ENCODE measurements around the gene PPP2R3C.
"Not testable (repeated sequence)": the region's sequence is repeated elsewhere in the genome, so short reads cannot be mapped to it uniquely, and the experiment has no call there.

Gene PPP2R3C

DNA sequence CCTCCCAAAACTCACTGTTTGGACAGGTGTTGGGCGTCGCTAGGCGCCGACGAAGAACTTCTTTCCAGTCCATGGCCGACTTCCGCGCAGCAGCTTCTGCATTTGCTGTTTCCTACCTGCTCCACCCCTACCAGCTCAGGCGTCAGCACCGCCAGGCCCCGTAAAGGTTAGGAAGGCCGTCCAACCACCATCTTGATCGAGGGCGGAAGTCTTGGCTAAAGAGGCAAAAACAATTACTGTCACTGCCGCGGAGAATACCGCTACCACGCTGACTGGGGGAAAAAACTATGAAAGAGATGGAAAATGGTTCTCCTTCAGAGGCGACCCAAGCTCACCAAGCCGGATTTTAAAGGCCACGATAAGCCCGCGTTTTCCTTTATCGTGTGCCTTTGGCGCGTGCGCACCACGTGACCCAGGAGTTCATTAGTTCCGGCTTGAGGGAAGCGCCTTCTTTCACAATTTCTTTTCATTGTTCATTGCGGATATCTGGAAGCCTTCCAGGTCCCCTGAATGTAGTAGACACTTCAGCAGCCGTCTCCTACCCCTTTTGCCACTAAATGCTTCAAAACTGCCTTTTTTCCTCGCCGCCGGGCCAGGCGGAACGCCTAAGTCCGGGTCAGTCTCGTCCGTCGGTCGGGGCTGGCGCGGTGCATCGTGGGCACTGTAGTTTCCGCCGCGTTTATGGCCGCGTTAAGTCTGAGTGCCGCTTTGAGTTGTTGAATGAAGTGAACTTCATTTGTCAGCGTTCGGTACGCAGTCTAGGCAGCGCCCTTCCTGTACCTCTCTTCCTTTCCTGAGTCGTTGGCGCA is at the start of gene PPP2R3C, which contains the start of gene PRORP:
TSS of gene PPP2R3C (minus strand) at position 104 of the 809 bp plus-strand sequence. CDS start at position 73, 31 bp downstream.
TSS of gene PRORP (plus strand) at position 666 of the 809 bp plus-strand sequence. CDS start 694 bp downstream, outside the sequence.
- Histone ChIP-seq H3K9me3 (ENCODE audit: low read length) (peaks cover under 1% of the 10 kb centered on the region), H2AFZ (ENCODE audit: low read depth, low read length) (peak within 1 kb of the TSS; percentile 91), H3K27me3 (ENCODE audit: insufficient read depth, low read length) (no peaks in the 10 kb centered on the region), H3K36me3 (ENCODE audit: insufficient read depth, low read length) (peaks cover 15% of the 10 kb centered on the region), H3K4me3 (ENCODE audit: low read length) (peak within 1 kb of the TSS; percentile 87), H3K4me1 (ENCODE audit: insufficient read depth, low read length) (peaks cover 15% of the 10 kb centered on the region)

DNA sequence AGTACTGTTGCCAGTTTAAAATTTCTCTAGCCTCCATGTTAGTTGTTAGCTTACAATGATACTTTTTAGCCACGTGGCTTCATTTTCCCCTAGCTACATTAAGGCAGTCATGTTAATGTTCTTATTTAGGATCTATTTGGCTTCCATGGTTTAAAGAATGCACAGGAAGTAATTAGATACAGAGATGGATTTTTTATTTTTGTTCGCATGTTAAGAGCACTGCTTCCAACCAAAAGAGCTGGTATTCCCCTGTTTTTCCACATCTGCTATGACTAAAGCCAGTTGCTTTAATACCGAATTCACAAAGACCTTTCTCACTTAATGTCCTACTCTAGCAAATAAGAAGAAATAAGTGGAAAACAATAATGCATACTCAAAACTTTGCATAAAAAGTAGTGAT is 45.7 kb upstream of the PPP2R3C start:
- no peaks in the 10 kb centered on the region for H3K27me3 ChIP-seq (ENCODE audit: insufficient read depth, low read length)
- H3K36me3 ChIP-seq (ENCODE audit: insufficient read depth, low read length) = peaks cover 5% of the 10 kb centered on the region
- H2AFZ ChIP-seq (ENCODE audit: low read depth, low read length) = no peak overlapping the region
- no peaks in the 10 kb centered on the region for H3K9me3 ChIP-seq (ENCODE audit: low read length)
- no peaks in the 10 kb centered on the region for H3K4me1 ChIP-seq (ENCODE audit: insufficient read depth, low read length)
- no peak overlapping the region for H3K4me3 ChIP-seq (ENCODE audit: low read length)

DNA sequence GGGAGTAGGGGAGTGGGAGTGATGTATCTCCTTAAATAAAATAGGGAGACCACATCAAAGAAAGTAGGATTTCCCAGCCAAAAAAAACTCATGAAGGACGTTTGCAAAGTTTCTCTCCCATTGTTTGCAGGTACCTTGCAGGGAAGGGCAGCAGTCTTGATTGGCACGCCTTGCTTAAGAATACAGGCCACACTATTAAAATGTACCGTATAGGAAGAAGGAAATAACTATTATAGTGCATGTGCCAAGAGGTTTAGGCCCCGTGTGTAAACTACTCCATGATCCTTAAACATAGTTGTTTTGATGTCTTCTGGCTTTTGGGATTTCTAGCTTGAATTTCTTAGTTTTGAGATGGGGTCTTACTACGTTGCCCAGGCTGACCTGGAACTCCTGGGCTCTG is 43.1 kb upstream of the PPP2R3C start:
- Histone ChIP-seq H2AFZ (ENCODE audit: low read depth, low read length) (no peak overlapping the region), H3K36me3 (ENCODE audit: insufficient read depth, low read length) (peaks cover 7% of the 10 kb centered on the region), H3K4me3 (ENCODE audit: low read length) (no peak overlapping the region), H3K4me1 (ENCODE audit: insufficient read depth, low read length) (no peaks in the 10 kb centered on the region), H3K27me3 (ENCODE audit: insufficient read depth, low read length) (no peaks in the 10 kb centered on the region), H3K9me3 (ENCODE audit: low read length) (no peaks in the 10 kb centered on the region)

DNA sequence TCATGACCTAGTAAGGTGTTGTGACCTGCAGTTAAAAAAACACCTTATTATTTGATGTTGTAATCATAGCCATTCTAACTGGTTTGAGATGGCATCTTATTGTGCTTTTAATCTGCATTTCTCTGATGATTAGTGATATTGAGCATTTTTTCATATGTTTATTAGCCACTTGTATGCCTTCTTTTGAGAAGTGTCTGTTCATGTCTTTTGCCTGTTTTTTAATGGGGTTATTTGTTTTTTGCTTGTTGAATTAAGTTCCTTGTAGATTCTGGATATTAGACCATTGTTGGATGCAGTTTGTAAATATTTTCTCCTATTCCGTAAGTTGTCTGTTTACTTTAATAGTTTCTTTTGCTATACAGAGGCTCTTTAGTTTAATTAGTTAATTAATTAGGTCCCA is 41.6 kb upstream of the PPP2R3C start:
- H3K4me3 ChIP-seq (ENCODE audit: low read length) = no peak overlapping the region
- H3K9me3 ChIP-seq (ENCODE audit: low read length) = no peaks in the 10 kb centered on the region
- H3K36me3 ChIP-seq (ENCODE audit: insufficient read depth, low read length) = peaks cover 16% of the 10 kb centered on the region
- no peaks in the 10 kb centered on the region for H3K27me3 ChIP-seq (ENCODE audit: insufficient read depth, low read length)
- no peak overlapping the region for H2AFZ ChIP-seq (ENCODE audit: low read depth, low read length)
- H3K4me1 ChIP-seq (ENCODE audit: insufficient read depth, low read length) = no peaks in the 10 kb centered on the region

DNA sequence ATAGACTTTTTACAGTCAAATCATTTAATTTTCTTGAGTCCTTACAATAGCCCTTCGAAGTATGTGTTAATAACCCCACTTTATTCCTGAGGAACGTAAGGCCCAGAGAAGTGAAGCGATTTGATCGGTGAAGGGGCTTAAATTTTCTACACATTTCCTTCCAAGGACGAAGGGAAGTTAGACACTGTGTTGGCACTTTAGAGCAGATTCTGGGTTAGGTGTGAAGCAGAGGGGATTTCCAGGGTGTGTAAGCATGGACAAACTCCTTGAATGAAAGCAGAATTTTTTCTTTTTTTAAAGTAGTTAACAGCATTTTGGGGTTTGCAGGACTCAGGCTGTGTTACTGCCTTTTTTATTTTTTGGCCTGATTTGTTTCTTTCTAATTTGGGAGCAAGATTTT is 39.4 kb upstream of the PPP2R3C start:
- Histone ChIP-seq H3K4me3 (ENCODE audit: low read length) (no peak overlapping the region), H3K27me3 (ENCODE audit: insufficient read depth, low read length) (no peaks in the 10 kb centered on the region), H3K36me3 (ENCODE audit: insufficient read depth, low read length) (peaks cover 12% of the 10 kb centered on the region), H3K4me1 (ENCODE audit: insufficient read depth, low read length) (no peaks in the 10 kb centered on the region), H2AFZ (ENCODE audit: low read depth, low read length) (no peak overlapping the region), H3K9me3 (ENCODE audit: low read length) (no peaks in the 10 kb centered on the region)

DNA sequence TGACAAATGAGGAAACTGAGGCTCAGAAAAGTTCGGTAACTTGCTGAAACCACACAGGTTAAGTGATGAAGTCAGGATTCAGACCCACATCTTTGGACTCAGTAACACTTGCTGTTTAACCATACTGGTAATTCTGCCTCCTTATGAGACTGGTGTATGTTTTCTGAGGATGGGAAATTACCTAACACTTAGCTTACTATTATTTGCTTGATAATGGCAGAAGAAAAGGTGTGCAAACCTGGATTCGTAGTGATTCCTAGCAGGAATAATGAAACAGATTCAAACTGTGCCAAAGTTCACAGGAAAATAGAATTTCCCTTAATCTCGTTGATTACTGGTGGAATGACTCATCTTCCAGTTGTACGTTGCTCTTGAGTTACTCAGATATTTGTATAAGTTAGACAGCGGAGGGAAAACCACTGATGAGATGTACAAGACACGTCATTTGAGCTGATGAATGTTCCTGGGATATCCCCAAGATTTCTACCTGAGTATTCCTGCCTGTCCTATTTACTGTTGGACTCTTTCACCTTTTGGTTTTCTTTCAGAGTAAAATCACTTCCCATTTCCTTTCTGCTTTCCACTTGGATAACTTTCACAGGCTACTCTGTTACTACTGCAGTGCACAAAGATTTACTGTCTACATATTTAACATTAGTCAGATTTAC is 38.1 kb upstream of the PPP2R3C start:
- no peaks in the 10 kb centered on the region for H3K27me3 ChIP-seq (ENCODE audit: insufficient read depth, low read length)

DNA sequence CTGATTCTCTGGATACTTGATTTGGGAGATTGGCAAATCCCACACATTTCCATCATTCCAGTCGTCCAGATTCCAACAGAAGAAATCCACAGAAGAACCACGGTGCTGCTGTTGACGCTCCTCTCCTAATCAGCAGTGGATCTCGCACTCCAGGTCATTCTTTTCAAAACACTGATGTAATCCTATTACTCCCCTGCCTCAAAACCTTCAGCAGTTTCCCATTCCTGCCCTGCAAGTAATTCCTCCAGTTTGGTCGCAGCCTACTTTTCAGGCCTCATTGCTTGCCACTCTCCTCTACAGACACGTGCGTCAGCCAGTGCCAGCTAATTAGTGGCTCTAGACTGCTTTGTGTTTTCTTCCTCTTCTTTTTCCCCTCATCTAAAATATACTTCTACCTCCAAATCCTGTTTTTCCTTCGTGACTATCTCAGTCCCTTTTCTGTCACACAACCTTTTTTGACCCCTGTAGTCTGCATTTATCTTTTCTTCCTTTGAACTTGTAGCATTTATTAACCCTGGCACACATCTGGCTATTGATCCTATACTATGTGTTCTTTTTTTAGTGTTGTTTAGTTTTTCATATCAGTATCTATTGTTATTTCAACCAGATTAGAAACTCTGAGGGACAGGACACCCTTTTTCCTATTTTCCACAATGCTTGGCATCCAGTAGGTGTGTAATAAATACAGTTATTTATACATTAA is 37.3 kb upstream of the PPP2R3C start:
- H3K36me3 ChIP-seq (ENCODE audit: insufficient read depth, low read length) = peaks cover 12% of the 10 kb centered on the region
- no peaks in the 10 kb centered on the region for H3K9me3 ChIP-seq (ENCODE audit: low read length)
- no peaks in the 10 kb centered on the region for H3K4me1 ChIP-seq (ENCODE audit: insufficient read depth, low read length)
- no peaks in the 10 kb centered on the region for H3K27me3 ChIP-seq (ENCODE audit: insufficient read depth, low read length)
- no peak overlapping the region for H2AFZ ChIP-seq (ENCODE audit: low read depth, low read length)
- H3K4me3 ChIP-seq (ENCODE audit: low read length) = no peak overlapping the region

More for the DNA sequence above, 38.1 kb upstream of the PPP2R3C start:
- Histone ChIP-seq H2AFZ (ENCODE audit: low read depth, low read length) (no peak overlapping the region), H3K4me1 (ENCODE audit: insufficient read depth, low read length) (no peaks in the 10 kb centered on the region), H3K9me3 (ENCODE audit: low read length) (no peaks in the 10 kb centered on the region), H3K4me3 (ENCODE audit: low read length) (no peak overlapping the region), H3K36me3 (ENCODE audit: insufficient read depth, low read length) (peaks cover 12% of the 10 kb centered on the region)

DNA sequence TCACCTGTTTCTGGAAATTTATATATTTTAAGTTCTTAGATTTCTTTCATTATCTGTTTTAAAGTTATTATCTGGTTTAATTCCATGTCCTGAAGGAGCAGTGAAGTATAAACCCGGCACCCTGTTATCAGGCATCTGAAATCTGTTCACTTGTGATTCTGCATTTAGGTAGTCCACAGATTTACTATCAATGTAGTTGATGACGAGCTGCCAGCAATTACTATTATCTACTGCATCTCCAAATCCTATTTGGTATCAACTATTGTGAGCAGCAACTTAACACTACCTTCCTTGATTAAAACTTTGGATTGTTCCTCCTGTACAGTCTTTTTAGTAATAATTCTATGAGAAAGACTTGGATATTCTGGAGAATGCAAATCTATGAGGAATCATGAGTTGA is 36.7 kb upstream of the PPP2R3C start:
- Histone ChIP-seq H3K27me3 (ENCODE audit: insufficient read depth, low read length) (no peaks in the 10 kb centered on the region), H3K4me1 (ENCODE audit: insufficient read depth, low read length) (no peaks in the 10 kb centered on the region), H2AFZ (ENCODE audit: low read depth, low read length) (no peak overlapping the region), H3K9me3 (ENCODE audit: low read length) (no peaks in the 10 kb centered on the region), H3K36me3 (ENCODE audit: insufficient read depth, low read length) (peaks cover 12% of the 10 kb centered on the region), H3K4me3 (ENCODE audit: low read length) (no peak overlapping the region)

DNA sequence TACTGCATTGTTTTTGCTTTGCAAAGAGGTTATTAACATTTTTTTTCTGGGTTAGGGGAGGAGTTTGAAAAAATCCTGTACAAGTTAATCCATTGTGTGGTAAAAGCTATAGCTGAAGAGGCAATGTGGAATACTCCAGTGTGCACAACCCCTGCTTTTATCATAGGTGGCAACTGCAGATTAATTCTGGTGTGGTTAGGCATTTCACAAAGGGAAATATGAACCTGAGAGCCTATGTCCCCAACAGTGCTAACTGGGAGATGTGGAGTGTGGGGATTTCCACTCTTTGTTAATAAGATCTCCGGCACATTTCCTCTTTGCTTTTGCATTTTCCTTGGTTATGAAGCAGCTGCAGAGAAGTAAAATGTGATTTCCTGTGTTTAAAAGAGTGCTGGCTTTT is 34.2 kb upstream of the PPP2R3C start:
- Histone ChIP-seq H3K9me3 (ENCODE audit: low read length) (no peaks in the 10 kb centered on the region), H3K4me1 (ENCODE audit: insufficient read depth, low read length) (no peaks in the 10 kb centered on the region), H3K4me3 (ENCODE audit: low read length) (no peak overlapping the region), H2AFZ (ENCODE audit: low read depth, low read length) (no peak overlapping the region), H3K27me3 (ENCODE audit: insufficient read depth, low read length) (no peaks in the 10 kb centered on the region), H3K36me3 (ENCODE audit: insufficient read depth, low read length) (peaks cover 12% of the 10 kb centered on the region)

DNA sequence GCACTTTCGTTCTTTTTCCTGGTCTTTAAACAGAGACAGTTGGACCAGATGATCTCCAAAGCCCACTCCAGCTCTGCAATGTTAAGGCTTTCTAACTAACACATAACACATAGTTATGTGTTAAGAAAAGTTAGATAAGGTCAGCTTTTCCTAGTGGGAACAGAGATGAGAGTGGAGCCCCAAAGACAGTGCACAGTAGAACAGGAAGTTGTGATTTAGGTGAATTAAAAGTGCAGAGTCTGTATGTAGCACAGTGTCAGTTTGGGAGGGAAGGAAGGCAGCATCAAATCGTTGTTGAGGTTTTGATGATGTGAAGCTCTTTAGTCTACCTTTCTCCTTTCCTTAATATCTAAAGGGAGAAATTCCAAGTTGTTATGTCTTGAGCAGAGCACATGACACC is 32.2 kb upstream of the PPP2R3C start:
- no peaks in the 10 kb centered on the region for H3K9me3 ChIP-seq (ENCODE audit: low read length)
- H3K27me3 ChIP-seq (ENCODE audit: insufficient read depth, low read length) = no peaks in the 10 kb centered on the region
- no peak overlapping the region for H2AFZ ChIP-seq (ENCODE audit: low read depth, low read length)
- H3K4me1 ChIP-seq (ENCODE audit: insufficient read depth, low read length) = no peaks in the 10 kb centered on the region
- H3K4me3 ChIP-seq (ENCODE audit: low read length) = no peak overlapping the region
- peaks cover 7% of the 10 kb centered on the region for H3K36me3 ChIP-seq (ENCODE audit: insufficient read depth, low read length)

DNA sequence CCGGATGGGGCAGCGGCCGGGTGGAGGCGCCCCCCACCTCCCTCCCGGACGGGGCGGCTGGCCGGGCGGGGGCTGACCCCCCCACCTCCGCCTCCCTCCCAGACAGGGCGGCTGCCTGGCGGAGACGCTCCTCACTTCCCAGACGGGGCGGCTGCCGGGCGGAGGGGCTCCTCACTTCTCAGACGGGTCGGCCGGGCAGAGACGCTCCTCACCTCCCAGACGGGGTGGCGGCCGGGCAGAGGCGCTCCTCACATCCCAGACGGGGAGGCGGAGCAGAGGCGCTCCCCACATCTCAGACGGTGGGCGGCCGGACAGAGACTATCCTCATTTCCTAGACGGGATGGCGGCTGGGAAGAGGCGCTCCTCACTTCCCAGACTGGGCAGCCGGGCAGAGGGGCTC is 30.7 kb upstream of the PPP2R3C start:
- H3K36me3 ChIP-seq (ENCODE audit: insufficient read depth, low read length); H3K4me1 ChIP-seq (ENCODE audit: insufficient read depth, low read length); H3K27me3 ChIP-seq (ENCODE audit: insufficient read depth, low read length); H2AFZ ChIP-seq (ENCODE audit: low read depth, low read length); H3K4me3 ChIP-seq (ENCODE audit: low read length); H3K9me3 ChIP-seq (ENCODE audit: low read length): not testable (repeated sequence)

DNA sequence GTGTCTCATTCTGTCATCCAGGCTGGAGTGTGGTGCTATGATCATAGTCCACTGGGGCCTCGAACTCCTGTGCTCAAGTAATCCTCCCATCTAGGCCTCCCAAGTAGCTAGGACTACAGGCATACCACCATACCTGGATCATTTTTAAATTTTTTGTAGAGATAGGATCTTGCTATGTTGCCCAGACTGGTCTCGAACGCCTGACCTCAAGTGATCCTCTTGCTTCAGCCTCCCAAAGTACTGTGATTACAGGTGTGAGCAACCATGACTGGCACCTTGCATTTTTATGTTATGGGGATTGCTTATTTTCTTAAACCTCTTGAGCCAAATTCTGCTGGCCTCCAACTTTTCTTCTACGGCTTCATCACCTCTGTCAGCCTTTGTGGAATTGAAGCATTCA is 27.4 kb upstream of the PPP2R3C start:
- peaks cover 2% of the 10 kb centered on the region for H3K9me3 ChIP-seq (ENCODE audit: low read length)
- no peaks in the 10 kb centered on the region for H3K36me3 ChIP-seq (ENCODE audit: insufficient read depth, low read length)
- H3K27me3 ChIP-seq (ENCODE audit: insufficient read depth, low read length) = no peaks in the 10 kb centered on the region
- H3K4me1 ChIP-seq (ENCODE audit: insufficient read depth, low read length) = no peaks in the 10 kb centered on the region
- H2AFZ ChIP-seq (ENCODE audit: low read depth, low read length) = no peak overlapping the region
- H3K4me3 ChIP-seq (ENCODE audit: low read length) = no peak overlapping the region

DNA sequence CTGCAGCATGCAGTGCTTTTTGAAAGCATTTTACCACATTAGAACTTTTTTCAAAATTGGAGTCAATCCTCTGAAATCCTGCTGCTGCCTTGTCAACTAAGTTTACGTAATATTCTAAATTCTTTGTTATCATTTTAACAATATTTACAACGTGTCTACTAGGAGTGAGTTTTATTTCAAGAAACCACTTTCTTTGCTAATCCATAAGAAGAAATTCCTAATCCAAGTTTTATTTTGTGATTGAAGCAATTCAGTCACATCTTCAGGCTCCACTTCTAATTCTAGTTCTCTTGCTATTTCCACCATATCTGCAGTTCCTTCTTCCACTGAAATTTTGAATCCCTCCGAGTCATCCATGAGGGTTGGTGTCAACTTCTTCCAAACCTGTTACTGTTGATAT is 25.9 kb upstream of the PPP2R3C start:
- no peaks in the 10 kb centered on the region for H3K27me3 ChIP-seq (ENCODE audit: insufficient read depth, low read length)
- peaks cover 2% of the 10 kb centered on the region for H3K9me3 ChIP-seq (ENCODE audit: low read length)
- H3K36me3 ChIP-seq (ENCODE audit: insufficient read depth, low read length) = no peaks in the 10 kb centered on the region
- no peak overlapping the region for H2AFZ ChIP-seq (ENCODE audit: low read depth, low read length)
- H3K4me3 ChIP-seq (ENCODE audit: low read length) = no peak overlapping the region
- H3K4me1 ChIP-seq (ENCODE audit: insufficient read depth, low read length) = no peaks in the 10 kb centered on the region

Data from neuron (in vitro differentiated cells).